ENCODE data around the gene SNAI3. TPM values are rescaled to one million over a fixed set of nuclear protein-coding genes. Genes with fewer than 3 reads are reported as not detected.

SNAI3 gene
- total and polyA plus RNA-seq, 2 experiments from 2014 or later, result 10.3 to 19.4 TPM

- Mint-ChIP-seq H3K4me1 (peaks cover 20% of the 10 kb centered on the region), H3K4me3 (peak within 1 kb of the TSS; percentile 88), H3K9me3 (no peaks in the 10 kb centered on the region), H3K36me3 (ENCODE audit: low read depth) (no peaks in the 10 kb centered on the region; the same call in 2 of the 3 replicates), H3K27me3 (ENCODE audit: insufficient read depth, low read depth, poor library complexity) (peaks cover 19% of the 10 kb centered on the region), H3K27ac (peak within 1 kb of the TSS; percentile 3; the same call in 1 of the 2 replicates)
- peaks cover 5% of the 10 kb centered on the region; the same call in 1 of the 2 replicates for H3K4me1 ChIP-seq (ENCODE audit: insufficient read depth)
- 0 out of 2 replicates have a peak, but pooled peaks cover 2% of the 10 kb centered on the region for H3F3A ChIP-seq (replicated peaks; ENCODE audit: low read depth)
- ATAC-seq (peak; percentile 86), DNase-seq (ENCODE audit: low spot score) (peak; percentile 92)
- H3K9me2 ChIP-seq (ENCODE audit: insufficient read depth), result no peaks in the 10 kb centered on the region
- H3K27ac ChIP-seq (ENCODE audit: low read depth), result no peak within 1 kb of the TSS
- H3K4me3 ChIP-seq, result peak within 1 kb of the TSS; percentile 92
- H3K27me3 ChIP-seq (ENCODE audit: insufficient read depth), result no peaks in the 10 kb centered on the region
- H3K36me3 ChIP-seq (ENCODE audit: insufficient read depth), result no peaks in the 10 kb centered on the region
- H4K20me1 ChIP-seq (replicated peaks; ENCODE audit: insufficient read depth), result peaks cover 5% of the 10 kb centered on the region
- peak within 1 kb of the TSS; percentile 99 for H3K4me2 ChIP-seq
- H3K79me2 ChIP-seq (replicated peaks; ENCODE audit: insufficient read depth), result peaks cover 44% of the 10 kb centered on the region
- 0 out of 2 replicates have a peak within 1 kb of the TSS, but pooled peaks have one; percentile 80 for H2AFZ ChIP-seq
- TF ChIP-seq CREB1 (CRISPR knock-in tag; IDR thresholded peaks at IDR 0.05; ENCODE audit: low read depth) (peak; percentile 100), ZNF331 (CRISPR knock-in tag; IDR thresholded peaks at IDR 0.05; ENCODE audit: low read depth) (no peak), STAT1 (IDR thresholded peaks at IDR 0.05; ENCODE audit: unreplicated experiment) (no peak), ETS1 (IDR thresholded peaks at IDR 0.05) (peak; percentile 74; the same call in 1 of the 2 replicates), EZH2 (IDR thresholded peaks at IDR 0.05; ENCODE audit: low read depth, unreplicated experiment) (no peak), NANOG (IDR thresholded peaks at IDR 0.05; ENCODE audit: borderline replicate concordance) (no peak), POLR2AphosphoS5 (IDR thresholded peaks at IDR 0.05; ENCODE audit: low read depth) (peak; percentile 64)
These were observed 20.1 kb upstream of the SNAI3 start, which contains the start of the genes CTU2 and RNF166 for GRCh38 chr16:88706229-88706964. Gene CTU2 (plus strand): TSS chr16:88706503. CDS start chr16:88706531, 28 bp downstream. Gene RNF166 (minus strand): TSS chr16:88706408. CDS start chr16:88706325, 83 bp downstream.

GRCh38 chr16:88705801-88706228 lies 19.5 kb upstream of the SNAI3 start:
- Mint-ChIP-seq H3K4me1 (peaks cover 20% of the 10 kb centered on the region), H3K27me3 (ENCODE audit: insufficient read depth, low read depth, poor library complexity) (peaks cover 17% of the 10 kb centered on the region), H3K27ac (no peak overlapping the region), H3K36me3 (ENCODE audit: low read depth) (no peaks in the 10 kb centered on the region; the same call in 2 of the 3 replicates), H3K4me3 (peak overlapping the region; percentile 88), H3K9me3 (no peaks in the 10 kb centered on the region)
- peak; percentile 17 for ATAC-seq
- H3K27ac ChIP-seq (ENCODE audit: low read depth), result no peak overlapping the region
- H3K4me3 ChIP-seq, result peak overlapping the region; percentile 92
- H2AFZ ChIP-seq, result no peak overlapping the region
- peaks cover 5% of the 10 kb centered on the region; the same call in 1 of the 2 replicates for H3K4me1 ChIP-seq (ENCODE audit: insufficient read depth)
- peaks cover 44% of the 10 kb centered on the region for H3K79me2 ChIP-seq (replicated peaks; ENCODE audit: insufficient read depth)
- H3K9me2 ChIP-seq (ENCODE audit: insufficient read depth), result no peaks in the 10 kb centered on the region
- no peaks in the 10 kb centered on the region for H3K27me3 ChIP-seq (ENCODE audit: insufficient read depth)
- 0 out of 2 replicates have a peak, but pooled peaks cover 2% of the 10 kb centered on the region for H3F3A ChIP-seq (replicated peaks; ENCODE audit: low read depth)
- H3K36me3 ChIP-seq (ENCODE audit: insufficient read depth), result no peaks in the 10 kb centered on the region
- peak overlapping the region; percentile 99 for H3K4me2 ChIP-seq
- DNase-seq (ENCODE audit: low spot score), result no peak
- H4K20me1 ChIP-seq (replicated peaks; ENCODE audit: insufficient read depth), result peaks cover 5% of the 10 kb centered on the region
- TF ChIP-seq ZNF462 (CRISPR knock-in tag; IDR thresholded peaks at IDR 0.05) (no peak), ZNF331 (CRISPR knock-in tag; IDR thresholded peaks at IDR 0.05; ENCODE audit: low read depth) (no peak), STAT1 (IDR thresholded peaks at IDR 0.05; ENCODE audit: unreplicated experiment) (no peak), REST (IDR thresholded peaks at IDR 0.05; ENCODE audit: unreplicated experiment) (no peak)

Measured in GM23338 (cell line).